ENCODE results near the gene CASZ1.

GRCh38 chr1:10620776-10621175, 175.7 kb downstream of the CASZ1 start:
- TF ChIP-seq POLR2A (IDR thresholded peaks at IDR 0.05; ENCODE audit: low read depth, low read length) (no peak), SPI1 (IDR thresholded peaks at IDR 0.05; ENCODE audit: low read depth, low read length) (no peak), POLR2AphosphoS5 (IDR thresholded peaks at IDR 0.05; ENCODE audit: low read depth, low read length) (no peak)
